Ecto neural progenitor cell (in vitro differentiated cells): ENCODE measurements around the gene VPS4B.

Experiments used
- DNase-seq: peaks from one replicate; pipeline ENCODE4 v3.0.0-alpha.2; 2018; ENCODE audit warnings: low spot score

VPS4B gene

GRCh38 chr18:63430526-63430925, 8.2 kb upstream of the VPS4B start:
- no peak for DNase-seq

- DNase-seq: no peak
These were observed 5.3 kb upstream of the VPS4B start for GRCh38 chr18:63427558-63427957.

- no peak for DNase-seq
These were observed 608 bp upstream of the VPS4B start for GRCh38 chr18:63422864-63423304.

GRCh38 chr18:63421514-63421913, 762 bp downstream of the VPS4B start:
- DNase-seq: no peak

GRCh38 chr18:63412953-63413352, 9.3 kb downstream of the VPS4B start:
- DNase-seq: no peak

GRCh38 chr18:63410792-63411191, 11.5 kb downstream of the VPS4B start:
- no peak for DNase-seq

GRCh38 chr18:63409301-63409700, 13.0 kb downstream of the VPS4B start:
- no peak for DNase-seq

GRCh38 chr18:63407734-63408133, 14.5 kb downstream of the VPS4B start:
- no peak for DNase-seq

- no peak for DNase-seq
These were observed 16.3 kb downstream of the VPS4B start for GRCh38 chr18:63405986-63406385.

- no peak for DNase-seq
These were observed 19.8 kb downstream of the VPS4B start for GRCh38 chr18:63402246-63403162.

GRCh38 chr18:63399300-63399699, 23.0 kb downstream of the VPS4B start:
- DNase-seq: no peak

GRCh38 chr18:63397349-63397748, 24.9 kb downstream of the VPS4B start:
- DNase-seq: no peak

GRCh38 chr18:63395503-63395902, 26.8 kb downstream of the VPS4B start:
- no peak for DNase-seq

- no peak for DNase-seq
These were observed 27.3 kb downstream of the VPS4B start for GRCh38 chr18:63394954-63395353.

GRCh38 chr18:63387861-63388260, 34.4 kb downstream of the VPS4B start:
- no peak for DNase-seq

- no peak for DNase-seq
These were observed 39.4 kb downstream of the VPS4B start for GRCh38 chr18:63382843-63383242.

GRCh38 chr18:63379639-63379962, 42.7 kb downstream of the VPS4B start:
- DNase-seq: no peak

GRCh38 chr18:63378919-63379638, 43.2 kb downstream of the VPS4B start:
- no peak for DNase-seq

- DNase-seq: no peak
These were observed 44.8 kb downstream of the VPS4B start for GRCh38 chr18:63377275-63377980.

GRCh38 chr18:63376538-63376937, 45.7 kb downstream of the VPS4B start:
- DNase-seq: no peak

- DNase-seq: no peak
These were observed 47.7 kb downstream of the VPS4B start for GRCh38 chr18:63374540-63374939.

- DNase-seq: no peak
These were observed 49.1 kb downstream of the VPS4B start for GRCh38 chr18:63373161-63373560.

GRCh38 chr18:63368611-63369010, 53.7 kb downstream of the VPS4B start:
- no peak for DNase-seq
